Small intestine (tissue), 7 donors: ENCODE measurements around the gene ACOT7. TPM values are rescaled to one million over a fixed set of nuclear protein-coding genes. Genes with fewer than 3 reads are reported as not detected.
A peak's percentile ranks its signal among the peaks of the same experiment; 100 is the strongest.

Experiments used
- DNase-seq, 2 donors: peaks; one replicate each; pipeline versions ENCODE4 v3.0.0 to v3.0.0-alpha.2; 2013
- FAIRE-seq: peaks from 2 replicates; lab custom pipeline; 2012; peaks lifted over from hg19 to GRCh38; lab: Jason Lieb, UNC
- H3K27ac ChIP-seq, 3 donors: one replicate each; pipeline ENCODE4 v1.5.1; 2013; ENCODE audit warnings: low read length in 2 of 3, mild to moderate bottlenecking in 2 of 3, control low read depth in 1 of 3, inconsistent platforms in 1 of 3, low read depth in 1 of 3, moderate library complexity in 1 of 3
- H3K27me3 ChIP-seq, 3 donors: one replicate each; pipeline ENCODE4 v1.6.1; 2013; ENCODE audit warnings: low read length in 3 of 3, inconsistent platforms in 1 of 3; ENCODE audit not compliant: control insufficient read depth in 3 of 3, insufficient read depth in 3 of 3
- H3K36me3 ChIP-seq, 3 donors: one replicate each; pipeline ENCODE4 v1.6.1; 2013; ENCODE audit warnings: low read length in 3 of 3, inconsistent platforms in 1 of 3, low read depth in 1 of 3, mild to moderate bottlenecking in 1 of 3, moderate library complexity in 1 of 3; ENCODE audit not compliant: control insufficient read depth in 3 of 3, insufficient read depth in 2 of 3
- H3K4me1 ChIP-seq, 3 donors: one replicate each; pipeline ENCODE4 v1.6.1; 2013; ENCODE audit warnings: low read length in 2 of 3, inconsistent platforms in 1 of 3, low read depth in 1 of 3, mild to moderate bottlenecking in 1 of 3, moderate library complexity in 1 of 3; ENCODE audit not compliant: control insufficient read depth in 3 of 3, insufficient read depth in 2 of 3
- H3K4me3 ChIP-seq, 3 donors: one replicate each; pipeline ENCODE4 v1.5.1; 2013; ENCODE audit warnings: low read length in 3 of 3, control low read depth in 1 of 3, inconsistent platforms in 1 of 3, low read depth in 1 of 3, mild to moderate bottlenecking in 1 of 3, moderate library complexity in 1 of 3
- H3K9me3 ChIP-seq, 2 donors: one replicate each; pipeline ENCODE4 v1.6.1; 2013; ENCODE audit warnings: low read depth in 1 of 2, low read length in 1 of 2; ENCODE audit not compliant: control insufficient read depth in 2 of 2, insufficient read depth in 1 of 2
- WGBS, 3 donors: extraction: QIAGEN DNeasy Blood & Tissue Kit; methylation state at CpG; one replicate each; pipeline ENCODE4 v1.1.7; 2013; 5-methylcytosine and 5-hydroxymethylcytosine counted together
- polyA plus RNA-seq, 4 donors: library from polyadenylated mRNA; stranded (reverse) in 3 of 4; unstranded in 1 of 4; fragments of 200-250 nt in 3 of 4; fragments of 120-200 nt in 1 of 4; gene quantifications; one replicate each; pipeline versions ENCODE4 v1.2.1 to v1.2.3, GENCODE V29; 2013
- donor health status: healthy with polysubstance abuse.
- donor health status: control.
- donor health status: control.
- donor health status: Bipolar disorder and iron deficiency.
- donor health status: healthy.

The ACOT7 gene
- polyA plus RNA-seq, 4 donors = 20.3 to 93.8 (median 73.7) TPM

- Histone ChIP-seq H3K27me3 (no peaks in the 10 kb centered on the region), H3K9me3 (no peaks in the 10 kb centered on the region), H3K27ac (no peak overlapping the region), H3K4me3 (no peak overlapping the region), H3K4me1 (peaks cover 0 to 12% (median 0%) of the 10 kb centered on the region in 3 donors), H3K36me3 (peaks cover 0 to 21% (median 0%) of the 10 kb centered on the region in 3 donors)
- FAIRE-seq (no peak), DNase-seq (no peak)
- 63 to 73% (median 66%) methylated on average over 18 of the region's 18 CpGs for WGBS, 3 donors
Observed at GRCh38 chr1:6331543-6332273, 61.9 kb downstream of the ACOT7 start.

GRCh38 chr1:6330410-6330911, 63.1 kb downstream of the ACOT7 start:
- FAIRE-seq (no peak), DNase-seq (no peak)
- Histone ChIP-seq H3K4me1 (peaks cover 0 to 12% (median 0%) of the 10 kb centered on the region in 3 donors), H3K27me3 (no peaks in the 10 kb centered on the region), H3K27ac (peak overlapping the region in 1 of 3 donors; percentile 18), H3K36me3 (peaks cover 0 to 30% (median 3%) of the 10 kb centered on the region in 3 donors), H3K4me3 (no peak overlapping the region), H3K9me3 (no peaks in the 10 kb centered on the region)
- 72 to 93% (median 86%) methylated on average over 16 of the region's 16 CpGs for WGBS, 3 donors

DNA sequence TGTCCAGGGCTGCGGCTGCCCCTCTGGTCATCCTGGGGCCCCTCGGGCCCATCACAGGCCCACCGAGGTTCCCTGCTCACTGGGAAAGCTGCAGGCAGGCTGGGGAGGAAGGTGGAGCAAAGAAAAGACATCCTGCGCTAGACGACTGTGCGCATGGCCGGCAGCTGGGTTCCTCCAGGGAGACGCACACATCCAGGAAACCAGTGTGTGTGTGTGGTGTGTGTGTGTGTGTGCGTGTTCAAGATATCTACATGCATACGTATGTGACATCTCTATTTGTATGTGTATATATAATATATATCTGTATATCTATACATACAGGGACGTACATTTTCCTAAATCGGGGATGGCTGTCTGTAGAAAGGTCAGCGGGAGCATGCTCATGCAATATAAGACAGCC, 63.7 kb downstream of the ACOT7 start:
- H3K36me3 ChIP-seq = peaks cover 0 to 31% (median 3%) of the 10 kb centered on the region in 3 donors
- no peaks in the 10 kb centered on the region for H3K27me3 ChIP-seq
- H3K4me1 ChIP-seq = peaks cover 0 to 12% (median 0%) of the 10 kb centered on the region in 3 donors
- 65 to 89% (median 85%) methylated on average over 13 of the region's 13 CpGs for WGBS, 3 donors
- FAIRE-seq (no peak), DNase-seq (no peak)
- H3K4me3 ChIP-seq = no peak overlapping the region
- peak overlapping the region in 1 of 3 donors; percentile 28 for H3K27ac ChIP-seq
- no peaks in the 10 kb centered on the region for H3K9me3 ChIP-seq

DNA sequence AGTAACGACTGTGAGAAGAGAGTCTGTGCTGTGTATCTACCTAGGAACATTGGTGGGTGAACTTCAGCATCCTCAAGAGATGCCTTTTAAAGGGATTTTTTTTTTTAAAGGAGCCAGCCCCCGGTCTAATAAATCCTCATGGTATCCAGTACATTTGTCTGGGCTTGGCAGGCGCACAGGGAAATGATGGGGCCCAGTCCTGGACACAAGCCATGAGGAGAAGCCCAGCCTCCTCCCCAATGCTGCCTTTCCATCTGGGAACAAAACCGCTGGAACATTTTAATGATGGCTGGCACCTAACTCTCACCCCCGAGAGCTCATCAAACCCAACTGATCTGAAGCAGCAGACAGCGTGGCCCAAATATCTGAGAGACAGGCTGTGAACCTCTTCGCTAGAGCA, 64.2 kb downstream of the ACOT7 start:
- FAIRE-seq = no peak
- peak overlapping the region in 1 of 3 donors; percentile 28 for H3K27ac ChIP-seq
- whole genome bisulfite sequencing, 3 donors = 62 to 71% (median 67%) methylated on average over 7 of the region's 7 CpGs

DNA sequence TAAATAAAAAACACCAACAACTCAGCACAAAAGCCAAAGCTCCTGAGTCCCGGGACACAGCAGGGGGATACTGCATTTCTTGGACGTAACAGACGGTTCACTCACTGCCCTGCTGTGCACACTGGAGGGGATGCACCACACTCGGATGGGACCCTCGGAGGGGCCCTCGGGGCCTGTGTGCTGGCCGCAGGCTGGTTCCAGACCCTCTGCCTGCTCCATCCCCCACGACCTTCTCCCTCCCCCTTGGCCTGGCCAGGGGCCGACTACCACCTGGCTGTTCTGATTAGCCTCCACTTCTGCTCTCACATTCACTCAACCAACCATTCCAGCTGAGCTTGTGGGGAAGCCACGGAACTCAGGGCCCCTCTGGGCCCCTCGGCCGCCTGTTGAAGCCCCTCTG, 64.9 kb downstream of the ACOT7 start:
- no peak overlapping the region for H3K4me3 ChIP-seq
- H3K36me3 ChIP-seq = peaks cover 0 to 30% (median 3%) of the 10 kb centered on the region in 3 donors
- H3K27me3 ChIP-seq = no peaks in the 10 kb centered on the region
- peaks cover 0 to 12% (median 0%) of the 10 kb centered on the region in 3 donors for H3K4me1 ChIP-seq
- peak overlapping the region in 1 of 3 donors; percentile 6 for H3K27ac ChIP-seq
- H3K9me3 ChIP-seq = no peaks in the 10 kb centered on the region
- FAIRE-seq (no peak), DNase-seq (no peak)
- WGBS, 3 donors = 81 to 96% (median 88%) methylated on average over 12 of the region's 12 CpGs

More for the DNA sequence above, 64.2 kb downstream of the ACOT7 start:
- Histone ChIP-seq H3K36me3 (peaks cover 0 to 29% (median 3%) of the 10 kb centered on the region in 3 donors), H3K27me3 (no peaks in the 10 kb centered on the region), H3K9me3 (no peaks in the 10 kb centered on the region), H3K4me1 (peaks cover 0 to 12% (median 0%) of the 10 kb centered on the region in 3 donors), H3K4me3 (no peak overlapping the region)
- no peak for DNase-seq

- H3K4me1 ChIP-seq = peaks cover 0 to 12% (median 0%) of the 10 kb centered on the region in 3 donors
- 85 to 89% (median 89%) methylated on average over 5 of the region's 5 CpGs for WGBS, 3 donors
- no peak overlapping the region for H3K27ac ChIP-seq
- no peak overlapping the region for H3K4me3 ChIP-seq
- DNase-seq = no peak
- H3K9me3 ChIP-seq = no peaks in the 10 kb centered on the region
- peaks cover 0 to 28% (median 3%) of the 10 kb centered on the region in 3 donors for H3K36me3 ChIP-seq
- no peaks in the 10 kb centered on the region for H3K27me3 ChIP-seq
- no peak for FAIRE-seq
Observed at GRCh38 chr1:6328091-6328490, 65.5 kb downstream of the ACOT7 start.

DNA sequence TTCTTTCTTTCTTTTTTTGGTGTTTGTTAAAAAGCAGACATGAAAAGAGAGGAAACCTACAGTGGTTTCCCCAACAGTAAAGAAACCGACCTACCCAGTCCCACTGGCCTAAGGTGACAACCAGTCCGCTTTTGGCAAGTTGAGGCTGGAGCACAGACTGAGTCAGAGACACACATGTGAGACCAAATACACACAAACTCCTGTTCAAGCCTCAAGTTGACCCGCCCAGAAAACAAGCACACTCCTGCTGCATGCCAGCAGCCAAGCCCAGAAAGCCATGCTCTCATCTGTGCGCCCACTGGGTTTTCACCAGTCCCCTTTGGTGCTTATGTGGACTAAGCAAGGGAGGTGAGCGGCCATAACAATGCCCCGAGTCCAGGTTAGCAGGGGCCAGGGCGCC, 68.1 kb downstream of the ACOT7 start:
- 87 to 92% (median 91%) methylated on average over 7 of the region's 7 CpGs for WGBS, 3 donors
- Histone ChIP-seq H3K36me3 (peaks cover 2 to 26% (median 3%) of the 10 kb centered on the region in 3 donors), H3K9me3 (no peaks in the 10 kb centered on the region), H3K4me3 (no peak overlapping the region), H3K4me1 (no peaks in the 10 kb centered on the region), H3K27ac (no peak overlapping the region), H3K27me3 (no peaks in the 10 kb centered on the region)
- DNase-seq = peak in 1 of 2 donors; percentile 41
- no peak for FAIRE-seq

- no peaks in the 10 kb centered on the region for H3K4me1 ChIP-seq
- H3K27ac ChIP-seq = no peak overlapping the region
- DNase-seq = no peak
- no peak overlapping the region for H3K4me3 ChIP-seq
- WGBS, 3 donors = 92 to 95% (median 94%) methylated on average over 9 to 10 of the region's 10 CpGs
- peaks cover 2 to 30% (median 3%) of the 10 kb centered on the region in 3 donors for H3K36me3 ChIP-seq
- H3K9me3 ChIP-seq = no peaks in the 10 kb centered on the region
- no peak for FAIRE-seq
- no peaks in the 10 kb centered on the region for H3K27me3 ChIP-seq
Observed at GRCh38 chr1:6322161-6322560, 71.4 kb downstream of the ACOT7 start.
